PFSK-1 (cell line): ENCODE data around the gene PHACTR4.

ENCODE experiments used
- POLR2AphosphoS5 ChIP-seq: IDR thresholded peaks from 2 replicates; pipeline ENCODE4 v1.6.1; 2012; ENCODE audit warnings: low read depth, mild to moderate bottlenecking, control low read depth, low read length, moderate library complexity
- REST ChIP-seq, 2 experiments: IDR thresholded peaks; 2 replicates each; pipeline versions ENCODE4 v1.6.1 to v1.8.0; 2011 to 2012; ENCODE audit warnings: low read depth in 2 of 2, low read length in 2 of 2, control low read depth in 1 of 2, inconsistent platforms in 1 of 2, mild to moderate bottlenecking in 1 of 2, moderate library complexity in 1 of 2; ENCODE audit not compliant: insufficient read depth in 1 of 2
- TAF1 ChIP-seq: IDR thresholded peaks from 2 replicates; pipeline ENCODE4 v1.6.1; 2012; ENCODE audit warnings: low read length, control low read depth, borderline replicate concordance; ENCODE audit not compliant: insufficient read depth

DNA sequence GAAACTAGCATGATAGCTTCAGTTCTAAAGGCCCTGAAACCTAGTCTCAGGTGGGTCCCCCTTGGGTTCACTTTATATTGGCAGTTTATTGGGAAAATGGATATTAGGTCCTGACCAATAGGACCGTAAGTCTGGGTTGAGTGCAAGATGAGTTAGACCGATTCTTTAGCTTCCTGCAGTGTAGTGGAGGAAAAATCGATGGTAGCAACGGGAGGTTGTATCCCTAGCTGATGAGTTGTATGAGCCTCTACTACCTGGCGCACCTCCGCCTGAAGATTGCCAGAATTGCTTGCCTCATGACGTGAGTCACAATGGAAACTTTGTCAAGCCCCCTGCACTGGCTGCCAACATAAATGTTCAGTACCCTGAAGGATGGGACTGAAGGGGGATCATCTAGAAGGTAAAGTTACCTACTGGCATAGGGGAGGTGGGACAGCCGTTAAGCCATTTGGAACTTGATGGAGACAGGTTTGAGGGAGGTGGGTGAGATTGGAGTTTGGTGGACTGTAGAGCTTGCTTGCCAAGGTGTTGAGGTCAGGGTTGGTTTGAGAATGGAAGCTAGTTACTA lies 140.2 kb downstream of the PHACTR4 start:
- TF ChIP-seq POLR2AphosphoS5: peak; percentile 82
- no peak; the same call in 1 of the 2 replicates for TF ChIP-seq TAF1
- no peak for TF ChIP-seq REST (IDR thresholded peaks at IDR 0.05; ENCODE audit: insufficient read depth in 1 of 2, low read depth in 2 of 2, low read length in 2 of 2)
